ENCODE measurements around the gene SCN4B. TPM values are rescaled to one million over a fixed set of nuclear protein-coding genes. Genes with fewer than 3 reads are reported as not detected.

Gene SCN4B
- total RNA-seq, 1 experiment from 2014 or later, result 1.6 TPM

- Histone ChIP-seq H3K23ac (ENCODE audit: insufficient read length, low read depth, low read length) (no peak overlapping the region), H3K4me2 (ENCODE audit: insufficient read depth, insufficient read length, low read length) (no peak overlapping the region), H3K4me1 (ENCODE audit: insufficient read depth, low read length) (no peaks in the 10 kb centered on the region), H3K79me2 (ENCODE audit: insufficient read depth, low read length) (no peaks in the 10 kb centered on the region), H3K56ac (ENCODE audit: insufficient read length, low read depth, low read length) (no peak overlapping the region), H3K14ac (ENCODE audit: insufficient read depth, low read length) (no peak overlapping the region), H3K9me3 (ENCODE audit: control insufficient read depth, low read depth, low read length) (no peaks in the 10 kb centered on the region), H3T11ph (ENCODE audit: low read length) (no peak overlapping the region), H2BK5ac (ENCODE audit: insufficient read length, low read length) (no peak overlapping the region), H3K9ac (ENCODE audit: extremely low read depth, insufficient read length, low read length) (no peak overlapping the region), H3K4ac (ENCODE audit: low read depth, low read length) (no peak overlapping the region), H2BK20ac (ENCODE audit: low read depth, low read length, poor library complexity, severe bottlenecking) (no peak overlapping the region), H4K20me1 (ENCODE audit: control insufficient read depth, insufficient read depth, insufficient read length) (no peaks in the 10 kb centered on the region), H2BK15ac (ENCODE audit: low read depth, low read length) (no peak overlapping the region), H4K91ac (ENCODE audit: insufficient read length, low read depth, low read length) (no peak overlapping the region), H2AFZ (ENCODE audit: low read length) (no peak overlapping the region), H2AK5ac (ENCODE audit: insufficient read length, low read length) (no peak overlapping the region), H4K8ac (replicated peaks; ENCODE audit: insufficient read length, low read depth, low read length) (no peak overlapping the region), H2BK120ac (ENCODE audit: low read depth, low read length, poor library complexity, severe bottlenecking) (no peak overlapping the region), H2BK12ac (ENCODE audit: insufficient read length, low read depth, low read length) (no peak overlapping the region), H3K27me3 (ENCODE audit: insufficient read depth, low read length) (no peaks in the 10 kb centered on the region; the same call in 1 of the 2 replicates), H3K79me1 (ENCODE audit: insufficient read depth, low read depth, low read length, poor library complexity, severe bottlenecking) (no peaks in the 10 kb centered on the region), H4K5ac (ENCODE audit: insufficient read length, low read depth, low read length) (no peak overlapping the region), H3K27ac (ENCODE audit: insufficient read length, low read depth, low read length) (no peak overlapping the region), H3K23me2 (ENCODE audit: insufficient read length, low read depth, low read length, poor library complexity, severe bottlenecking) (no peaks in the 10 kb centered on the region), H3K18ac (ENCODE audit: insufficient read length, low read depth, low read length) (no peak overlapping the region)
- peaks cover 9 to 13% of the 10 kb centered on the region in 2 experiments for H3K4me1 Mint-ChIP-seq
- H3K27ac Mint-ChIP-seq, result no peak overlapping the region
- H3K36me3 Mint-ChIP-seq (ENCODE audit: insufficient read depth in 1 of 3, low read depth in 3 of 3), result no peaks in the 10 kb centered on the region
- H3K4me3 Mint-ChIP-seq, result no peak overlapping the region
- DNase-seq, result no peak
- no peak for TF ChIP-seq CTCF (conservative IDR thresholded peaks at IDR 0.05)
- WGBS (ENCODE audit: extremely low coverage, insufficient read length, low lambda C conversion rate), result no CpG with 5 or more reads among the region's 1 CpG
- H3K9me3 Mint-ChIP-seq, result no peaks in the 10 kb centered on the region
- H3K27me3 Mint-ChIP-seq (ENCODE audit: low read depth), result peaks cover 73% of the 10 kb centered on the region
Observed at GRCh38 chr11:118139578-118139977, 13.0 kb downstream of the SCN4B start.
